ENCODE measurements around the gene CDS1. TPM values are rescaled to one million over a fixed set of nuclear protein-coding genes. Genes with fewer than 3 reads are reported as not detected.

The CDS1 gene
- total RNA-seq, 1 experiment from 2014 or later: 16.1 TPM

DNA sequence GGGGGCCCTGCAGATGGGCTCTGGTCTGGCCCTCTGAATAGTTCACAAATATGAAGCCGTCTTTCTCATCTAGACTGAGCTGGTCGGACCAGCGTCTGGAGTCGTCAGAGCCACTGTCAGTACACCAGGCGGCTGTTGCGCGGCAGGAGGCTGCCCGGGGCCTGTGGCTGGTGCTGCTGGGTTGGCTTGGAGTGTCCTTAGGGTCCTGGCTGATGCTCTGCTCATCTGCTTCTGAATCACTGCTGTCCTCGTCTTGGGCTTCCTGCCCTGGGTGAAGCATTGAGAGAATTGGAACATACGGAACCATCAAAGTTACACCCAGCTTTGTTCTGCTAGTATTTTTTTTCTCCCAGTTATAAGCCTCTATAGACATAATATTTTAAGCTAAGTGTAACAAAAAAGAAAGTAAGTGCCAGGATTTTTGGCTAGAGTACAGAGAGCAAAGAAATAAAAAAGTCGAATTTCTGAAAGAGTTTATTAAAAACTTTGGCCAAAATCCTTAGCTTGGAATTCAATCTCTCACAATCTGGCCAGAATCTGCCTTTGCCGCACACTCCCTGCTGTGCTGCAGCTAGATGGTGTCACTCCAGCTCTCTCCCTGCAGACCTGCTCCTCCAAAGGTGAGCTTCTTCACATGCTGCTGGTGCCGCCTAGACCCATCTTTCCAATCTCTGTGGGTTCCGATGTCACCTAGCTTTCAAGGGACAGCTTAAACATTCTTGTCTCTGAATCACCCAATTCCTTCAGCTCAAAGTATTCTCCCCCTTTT, 96.2 kb downstream of the CDS1 start:
- DNase-seq (ENCODE audit: low read depth, low spot score): no peak
- H3K9me3 ChIP-seq (ENCODE audit: control insufficient read depth, insufficient read depth, low read depth, low read length): no peaks in the 10 kb centered on the region

DNA sequence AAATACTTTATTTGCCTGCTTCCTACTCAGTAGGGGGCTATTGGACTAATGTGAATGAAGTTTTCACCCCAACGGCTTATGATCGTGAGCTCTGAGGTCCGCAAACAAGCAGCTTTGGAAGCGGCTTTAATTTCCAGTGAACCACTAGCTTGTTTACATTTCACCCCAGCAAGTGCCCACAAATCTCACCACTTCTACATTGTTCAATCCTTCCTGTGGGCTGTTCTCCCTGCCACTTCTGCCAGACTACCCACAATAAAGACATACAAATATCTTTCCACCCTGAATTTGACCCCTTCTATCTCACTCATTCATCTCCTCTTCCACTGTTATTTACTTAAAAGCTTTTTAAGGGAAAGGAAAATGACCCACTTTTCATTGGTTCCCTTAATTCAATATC, 98.0 kb downstream of the CDS1 start:
- intact Hi-C loops (cut with micrococcal nuclease; ENCODE audit: unreplicated experiment): no loop called here
- no peaks in the 10 kb centered on the region for H3K9me3 ChIP-seq (ENCODE audit: control insufficient read depth, insufficient read depth, low read depth, low read length)
- ATAC-seq: no peak
- ChIA-PET CTCF (no interaction called here), POLR2A (no interaction called here)
- in situ Hi-C loops (cut with HindIII; ENCODE audit: low pct_unique_long_range_greater_than_20kb, low sequenced_read_pairs): no loop called here
- TF ChIP-seq REST (IDR thresholded peaks at IDR 0.05; ENCODE audit: insufficient read depth in 1 of 2, low read depth in 2 of 2, low read length in 1 of 2): no peak
- H3K27me3 ChIP-seq (ENCODE audit: control insufficient read depth, insufficient read depth, low read length): no peaks in the 10 kb centered on the region
- H3K4me3 ChIP-seq (ENCODE audit: low read depth in 2 of 2, low read length in 2 of 2): no peak overlapping the region
- BruUV-seq (replicated peaks): no TSS peak
- H3K36me3 ChIP-seq (ENCODE audit: control insufficient read depth, insufficient read depth, low read length): peaks cover 3% of the 10 kb centered on the region; the same call in 1 of the 2 replicates
- H3K27ac ChIP-seq (ENCODE audit: low read length): no peak overlapping the region
- no peak for DNase-seq (ENCODE audit: low read depth, low spot score)
- H3K4me1 ChIP-seq (ENCODE audit: control insufficient read depth, insufficient read depth, low read length): peaks cover 9% of the 10 kb centered on the region

More for the DNA sequence above, 96.2 kb downstream of the CDS1 start:
- peaks cover 9% of the 10 kb centered on the region for H3K4me1 ChIP-seq (ENCODE audit: control insufficient read depth, insufficient read depth, low read length)
- no peak for ATAC-seq
- ChIA-PET POLR2A (interaction anchor here (0.6 kb wide), 1 partner anchor 13 kb away, joined by 3 read pairs; no protein-coding TSS in a partner anchor), CTCF (interaction anchor here (0.7 kb wide), 1 partner anchor 34 kb away, joined by 4 read pairs; no protein-coding TSS in a partner anchor)
- no TSS peak for BruUV-seq (replicated peaks)
- in situ Hi-C loops (cut with HindIII; ENCODE audit: low pct_unique_long_range_greater_than_20kb, low sequenced_read_pairs) (no loop called here), intact Hi-C loops (cut with micrococcal nuclease; ENCODE audit: unreplicated experiment) (no loop called here)
- H3K27ac ChIP-seq (ENCODE audit: low read length): no peak overlapping the region
- peaks cover 3% of the 10 kb centered on the region; the same call in 1 of the 2 replicates for H3K36me3 ChIP-seq (ENCODE audit: control insufficient read depth, insufficient read depth, low read length)
- TF ChIP-seq TCF7L2 (IDR thresholded peaks at IDR 0.05; ENCODE audit: low read depth, low read length) (no peak), CTCF (IDR thresholded peaks at IDR 0.05) (no peak), SIN3A (IDR thresholded peaks at IDR 0.05; ENCODE audit: borderline replicate concordance, insufficient read depth, low read depth, low read length) (no peak), POLR2AphosphoS5 (IDR thresholded peaks at IDR 0.05; ENCODE audit: low read depth, low read length) (no peak), REST (IDR thresholded peaks at IDR 0.05; ENCODE audit: insufficient read depth in 1 of 2, low read depth in 2 of 2, low read length in 1 of 2) (no peak)
- no peaks in the 10 kb centered on the region for H3K27me3 ChIP-seq (ENCODE audit: control insufficient read depth, insufficient read depth, low read length)
- no peak overlapping the region for H3K4me3 ChIP-seq (ENCODE audit: low read depth in 2 of 2, low read length in 2 of 2)
